ENCODE results near the gene ZNF599.

Gene ZNF599

GRCh38 chr19:34731019-34731829 is 41.8 kb downstream of the ZNF599 start:
- TF ChIP-seq CTCF (IDR thresholded peaks at IDR 0.05; ENCODE audit: control insufficient read depth, insufficient read depth, low read depth, low read length, missing control alignments) = no peak
- DNase-seq (ENCODE audit: low read depth) = no peak
- H3K4me3 ChIP-seq (ENCODE audit: control insufficient read depth, low read depth, low read length) = no peak overlapping the region

GRCh38 chr19:34725400-34725799 is 47.6 kb downstream of the ZNF599 start:
- H3K4me3 ChIP-seq (ENCODE audit: control insufficient read depth, low read depth, low read length) = no peak overlapping the region
- TF ChIP-seq CTCF (IDR thresholded peaks at IDR 0.05; ENCODE audit: control insufficient read depth, insufficient read depth, low read depth, low read length, missing control alignments) = no peak
- DNase-seq (ENCODE audit: low read depth) = no peak

- TF ChIP-seq CTCF (IDR thresholded peaks at IDR 0.05; ENCODE audit: control insufficient read depth, insufficient read depth, low read depth, low read length, missing control alignments) = no peak
- DNase-seq (ENCODE audit: low read depth) = no peak
- H3K4me3 ChIP-seq (ENCODE audit: control insufficient read depth, low read depth, low read length) = no peak overlapping the region
Measured at GRCh38 chr19:34722353-34722752, 50.7 kb downstream of the ZNF599 start.

GRCh38 chr19:34715357-34715756 is 57.7 kb downstream of the ZNF599 start:
- no peak for DNase-seq (ENCODE audit: low read depth)
- H3K4me3 ChIP-seq (ENCODE audit: control insufficient read depth, low read depth, low read length) = no peak overlapping the region
- TF ChIP-seq CTCF (IDR thresholded peaks at IDR 0.05; ENCODE audit: control insufficient read depth, insufficient read depth, low read depth, low read length, missing control alignments) = no peak

- DNase-seq (ENCODE audit: low read depth) = no peak
- no peak for TF ChIP-seq CTCF (IDR thresholded peaks at IDR 0.05; ENCODE audit: control insufficient read depth, insufficient read depth, low read depth, low read length, missing control alignments)
- no peak overlapping the region for H3K4me3 ChIP-seq (ENCODE audit: control insufficient read depth, low read depth, low read length)
Measured at GRCh38 chr19:34713262-34713637, 59.8 kb downstream of the ZNF599 start.

- DNase-seq (ENCODE audit: low read depth) = peak; percentile 52
- TF ChIP-seq CTCF (IDR thresholded peaks at IDR 0.05; ENCODE audit: control insufficient read depth, insufficient read depth, low read depth, low read length, missing control alignments) = peak; percentile 53
- H3K4me3 ChIP-seq (ENCODE audit: control insufficient read depth, low read depth, low read length) = no peak overlapping the region
Measured at GRCh38 chr19:34712395-34713261, 60.4 kb downstream of the ZNF599 start.
